ENCODE results near the gene ACTBL2.

ACTBL2 gene

GRCh38 chr5:57448287-57448686, 34.3 kb downstream of the ACTBL2 start:
- H3K79me2 ChIP-seq (ENCODE audit: insufficient read depth, low read length) = no peaks in the 10 kb centered on the region
- H3K4me2 ChIP-seq (ENCODE audit: low read depth, low read length, poor library complexity, severe bottlenecking) = no peak overlapping the region
- no peaks in the 10 kb centered on the region for H3K9me2 ChIP-seq (replicated peaks; ENCODE audit: insufficient read depth, low read length)
- H3K9ac ChIP-seq (ENCODE audit: low read length) = no peak overlapping the region
- no peaks in the 10 kb centered on the region for H3K9me3 ChIP-seq (ENCODE audit: insufficient read depth, low read length)
- H3K27me3 ChIP-seq (ENCODE audit: low read length) = no peaks in the 10 kb centered on the region
- no peaks in the 10 kb centered on the region for H3F3A ChIP-seq (ENCODE audit: insufficient read depth)
- H3K4me3 ChIP-seq (ENCODE audit: insufficient read depth, low read length, poor library complexity, severe bottlenecking) = no peak overlapping the region
- no peak overlapping the region for H3K27ac ChIP-seq (ENCODE audit: low read depth, low read length)
- H3K36me3 ChIP-seq (ENCODE audit: low read length) = no peaks in the 10 kb centered on the region
- H4K20me1 ChIP-seq (ENCODE audit: low read depth, low read length) = no peaks in the 10 kb centered on the region
- H2AFZ ChIP-seq (ENCODE audit: low read depth, low read length, severe bottlenecking) = no peak overlapping the region
- TF ChIP-seq CTCF (IDR thresholded peaks at IDR 0.05; ENCODE audit: insufficient read depth, low read length, poor library complexity, severe bottlenecking) (no peak), EZH2phosphoT487 (conservative IDR thresholded peaks at IDR 0.05; ENCODE audit: low read length) (no peak)

GRCh38 chr5:57447658-57448057, 35.0 kb downstream of the ACTBL2 start:
- Histone ChIP-seq H3K27ac (ENCODE audit: low read depth, low read length) (no peak overlapping the region), H3K9me3 (ENCODE audit: insufficient read depth, low read length) (no peaks in the 10 kb centered on the region), H3K79me2 (ENCODE audit: insufficient read depth, low read length) (no peaks in the 10 kb centered on the region), H3K36me3 (ENCODE audit: low read length) (no peaks in the 10 kb centered on the region), H3F3A (ENCODE audit: insufficient read depth) (no peaks in the 10 kb centered on the region), H3K9me2 (replicated peaks; ENCODE audit: insufficient read depth, low read length) (no peaks in the 10 kb centered on the region), H3K4me3 (ENCODE audit: insufficient read depth, low read length, poor library complexity, severe bottlenecking) (no peak overlapping the region), H3K9ac (ENCODE audit: low read length) (no peak overlapping the region), H3K27me3 (ENCODE audit: low read length) (no peaks in the 10 kb centered on the region), H2AFZ (ENCODE audit: low read depth, low read length, severe bottlenecking) (no peak overlapping the region), H4K20me1 (ENCODE audit: low read depth, low read length) (no peaks in the 10 kb centered on the region), H3K4me2 (ENCODE audit: low read depth, low read length, poor library complexity, severe bottlenecking) (no peak overlapping the region)
- no peak for TF ChIP-seq EZH2phosphoT487 (conservative IDR thresholded peaks at IDR 0.05; ENCODE audit: low read length)
- no peak for TF ChIP-seq CTCF (IDR thresholded peaks at IDR 0.05; ENCODE audit: insufficient read depth, low read length, poor library complexity, severe bottlenecking)

GRCh38 chr5:57446966-57447365, 35.6 kb downstream of the ACTBL2 start:
- no peak overlapping the region for H3K27ac ChIP-seq (ENCODE audit: low read depth, low read length)
- no peaks in the 10 kb centered on the region for H3K36me3 ChIP-seq (ENCODE audit: low read length)
- no peaks in the 10 kb centered on the region for H3K9me2 ChIP-seq (replicated peaks; ENCODE audit: insufficient read depth, low read length)
- H3K4me2 ChIP-seq (ENCODE audit: low read depth, low read length, poor library complexity, severe bottlenecking) = no peak overlapping the region
- no peak overlapping the region for H3K4me3 ChIP-seq (ENCODE audit: insufficient read depth, low read length, poor library complexity, severe bottlenecking)
- H2AFZ ChIP-seq (ENCODE audit: low read depth, low read length, severe bottlenecking) = no peak overlapping the region
- H4K20me1 ChIP-seq (ENCODE audit: low read depth, low read length) = no peaks in the 10 kb centered on the region
- no peaks in the 10 kb centered on the region for H3K79me2 ChIP-seq (ENCODE audit: insufficient read depth, low read length)
- no peaks in the 10 kb centered on the region for H3K27me3 ChIP-seq (ENCODE audit: low read length)
- no peaks in the 10 kb centered on the region for H3F3A ChIP-seq (ENCODE audit: insufficient read depth)
- TF ChIP-seq EZH2phosphoT487 (conservative IDR thresholded peaks at IDR 0.05; ENCODE audit: low read length) (no peak), CTCF (IDR thresholded peaks at IDR 0.05; ENCODE audit: insufficient read depth, low read length, poor library complexity, severe bottlenecking) (no peak)
- H3K9me3 ChIP-seq (ENCODE audit: insufficient read depth, low read length) = no peaks in the 10 kb centered on the region
- H3K9ac ChIP-seq (ENCODE audit: low read length) = no peak overlapping the region

- Histone ChIP-seq H3K36me3 (ENCODE audit: low read length) (no peaks in the 10 kb centered on the region), H3K27ac (ENCODE audit: low read depth, low read length) (no peak overlapping the region), H4K20me1 (ENCODE audit: low read depth, low read length) (no peaks in the 10 kb centered on the region), H3K9me3 (ENCODE audit: insufficient read depth, low read length) (no peaks in the 10 kb centered on the region), H3F3A (ENCODE audit: insufficient read depth) (no peaks in the 10 kb centered on the region), H3K4me3 (ENCODE audit: insufficient read depth, low read length, poor library complexity, severe bottlenecking) (no peak overlapping the region), H3K4me2 (ENCODE audit: low read depth, low read length, poor library complexity, severe bottlenecking) (no peak overlapping the region), H2AFZ (ENCODE audit: low read depth, low read length, severe bottlenecking) (no peak overlapping the region), H3K79me2 (ENCODE audit: insufficient read depth, low read length) (no peaks in the 10 kb centered on the region), H3K9ac (ENCODE audit: low read length) (no peak overlapping the region), H3K27me3 (ENCODE audit: low read length) (no peaks in the 10 kb centered on the region), H3K9me2 (replicated peaks; ENCODE audit: insufficient read depth, low read length) (no peaks in the 10 kb centered on the region)
- TF ChIP-seq CTCF (IDR thresholded peaks at IDR 0.05; ENCODE audit: insufficient read depth, low read length, poor library complexity, severe bottlenecking) (no peak), EZH2phosphoT487 (conservative IDR thresholded peaks at IDR 0.05; ENCODE audit: low read length) (no peak)
These were observed 36.9 kb downstream of the ACTBL2 start for GRCh38 chr5:57445705-57446037.
